MM.1S (cell line): ENCODE measurements around the gene DYNLT2.

ENCODE experiments used
- DNase-seq: peaks from one replicate; pipeline ENCODE4 v3.0.0-alpha.2; 2015
- H2AFZ ChIP-seq: fragments of 300-600 bp; sonication (generic); 2 replicates; pipeline ENCODE4 v1.6.0; 2016; ENCODE audit warnings: antibody characterized with exemption, low read length
- H3F3A ChIP-seq: fragments of 300-600 bp; sonication (generic); 2 replicates; pipeline ENCODE4 v1.6.1; 2016; ENCODE audit warnings: mild to moderate bottlenecking, antibody characterized with exemption, low read length, moderate library complexity, mixed read lengths; ENCODE audit not compliant: insufficient read depth
- H3K27ac ChIP-seq: fragments of 300-600 bp; sonication (generic); 2 replicates; pipeline ENCODE4 v1.5.1; 2016; ENCODE audit warnings: mild to moderate bottlenecking, low read length
- H3K27me3 ChIP-seq: fragments of 300-600 bp; sonication (generic); replicated peaks from 2 replicates; pipeline ENCODE4 v1.6.0; 2016; ENCODE audit warnings: low read length; ENCODE audit not compliant: insufficient read depth
- H3K36me3 ChIP-seq: fragments of 300-600 bp; sonication (generic); replicated peaks from 2 replicates; pipeline ENCODE4 v1.6.1; 2016; ENCODE audit warnings: mild to moderate bottlenecking, low read length, mixed read lengths; ENCODE audit not compliant: insufficient read depth
- H3K4me1 ChIP-seq: fragments of 300-600 bp; sonication (generic); 2 replicates; pipeline ENCODE4 v1.6.1; 2016; ENCODE audit warnings: low read length, mixed read lengths
- H3K4me2 ChIP-seq: fragments of 300-600 bp; sonication (generic); 2 replicates; pipeline ENCODE4 v1.6.0; 2016; ENCODE audit warnings: low read depth, low read length
- H3K4me3 ChIP-seq: fragments of 300-600 bp; sonication (generic); 2 replicates; pipeline ENCODE4 v1.5.1; 2016; ENCODE audit warnings: low read length, mixed read lengths
- H3K79me2 ChIP-seq: fragments of 300-600 bp; sonication (generic); 2 replicates; pipeline ENCODE4 v1.6.1; 2016; ENCODE audit warnings: mixed run types, low read length, mixed read lengths
- H3K9ac ChIP-seq: fragments of 300-600 bp; sonication (generic); 2 replicates; pipeline ENCODE4 v1.6.1; 2016; ENCODE audit warnings: low read length, mixed read lengths
- H3K9me2 ChIP-seq: fragments of 300-600 bp; sonication (generic); replicated peaks from 2 replicates; pipeline ENCODE4 v1.6.1; 2016; ENCODE audit warnings: mild to moderate bottlenecking, low read length, mixed read lengths; ENCODE audit not compliant: insufficient read depth
- H3K9me3 ChIP-seq: fragments of 300-600 bp; sonication (generic); replicated peaks from 2 replicates; pipeline ENCODE4 v1.6.1; 2016; ENCODE audit warnings: mild to moderate bottlenecking, low read length, mixed read lengths; ENCODE audit not compliant: insufficient read depth
- H4K20me1 ChIP-seq: fragments of 300-600 bp; sonication (generic); 2 replicates; pipeline ENCODE4 v1.6.1; 2016; ENCODE audit warnings: mild to moderate bottlenecking, low read length, moderate library complexity, mixed read lengths; ENCODE audit not compliant: insufficient read depth
- EZH2 ChIP-seq: fragments of 300-600 bp; sonication (generic); optimal IDR thresholded peaks from 2 replicates; pipeline ENCODE3; 2017; ENCODE audit warnings: low read depth, mild to moderate bottlenecking, antibody characterized with exemption, low read length, mixed read lengths
- EZH2phosphoT487 ChIP-seq: fragments of 300-600 bp; sonication (generic); IDR thresholded peaks from 2 replicates; pipeline ENCODE4 v1.6.1; 2018; ENCODE audit warnings: antibody characterized with exemption, low read length
- TF ChIP-seq, protein P1 (sequence below): fragments of 300-600 bp; sonication (generic); IDR thresholded peaks from 2 replicates; pipeline ENCODE4 v1.5.1; 2016; ENCODE audit warnings: antibody characterized with exemption, low read length, mixed read lengths

DYNLT2 gene

DNA sequence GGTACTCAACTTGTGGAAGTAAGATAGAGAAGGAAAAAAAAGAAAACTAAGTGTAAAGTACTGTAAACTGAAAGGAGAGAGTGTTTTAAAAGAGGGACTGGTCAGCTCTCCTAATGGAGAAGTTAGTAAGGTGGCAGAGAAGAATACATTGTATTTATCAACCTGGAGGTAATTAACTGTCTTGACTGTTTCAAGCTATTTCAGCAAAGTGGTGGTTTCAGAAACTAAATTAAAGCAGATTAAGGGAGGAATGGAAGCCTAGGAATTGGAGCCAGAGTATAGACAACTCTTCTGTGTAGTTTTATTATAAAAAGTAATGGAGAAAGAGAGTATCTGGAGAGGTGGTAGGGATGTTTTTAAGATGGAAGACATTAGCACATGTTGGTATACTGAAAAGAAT is 24.4 kb downstream of the DYNLT2 start:
- no peak overlapping the region for H3K4me2 ChIP-seq
- H3K9me3 ChIP-seq: no peaks in the 10 kb centered on the region
- TF ChIP-seq, protein P1, sequence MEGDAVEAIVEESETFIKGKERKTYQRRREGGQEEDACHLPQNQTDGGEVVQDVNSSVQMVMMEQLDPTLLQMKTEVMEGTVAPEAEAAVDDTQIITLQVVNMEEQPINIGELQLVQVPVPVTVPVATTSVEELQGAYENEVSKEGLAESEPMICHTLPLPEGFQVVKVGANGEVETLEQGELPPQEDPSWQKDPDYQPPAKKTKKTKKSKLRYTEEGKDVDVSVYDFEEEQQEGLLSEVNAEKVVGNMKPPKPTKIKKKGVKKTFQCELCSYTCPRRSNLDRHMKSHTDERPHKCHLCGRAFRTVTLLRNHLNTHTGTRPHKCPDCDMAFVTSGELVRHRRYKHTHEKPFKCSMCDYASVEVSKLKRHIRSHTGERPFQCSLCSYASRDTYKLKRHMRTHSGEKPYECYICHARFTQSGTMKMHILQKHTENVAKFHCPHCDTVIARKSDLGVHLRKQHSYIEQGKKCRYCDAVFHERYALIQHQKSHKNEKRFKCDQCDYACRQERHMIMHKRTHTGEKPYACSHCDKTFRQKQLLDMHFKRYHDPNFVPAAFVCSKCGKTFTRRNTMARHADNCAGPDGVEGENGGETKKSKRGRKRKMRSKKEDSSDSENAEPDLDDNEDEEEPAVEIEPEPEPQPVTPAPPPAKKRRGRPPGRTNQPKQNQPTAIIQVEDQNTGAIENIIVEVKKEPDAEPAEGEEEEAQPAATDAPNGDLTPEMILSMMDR: no peak
- TF ChIP-seq EZH2 (no peak), EZH2phosphoT487 (no peak)
- H3K9ac ChIP-seq: no peak overlapping the region
- no peaks in the 10 kb centered on the region for H3K27me3 ChIP-seq
- H3F3A ChIP-seq: 0 out of 2 replicates have a peak, but pooled peaks cover 6% of the 10 kb centered on the region
- H3K4me3 ChIP-seq: no peak overlapping the region
- no peak for DNase-seq
- H3K79me2 ChIP-seq: peaks cover 13% of the 10 kb centered on the region
- no peak overlapping the region for H3K27ac ChIP-seq
- no peaks in the 10 kb centered on the region for H4K20me1 ChIP-seq
- H2AFZ ChIP-seq: no peak overlapping the region
- H3K36me3 ChIP-seq: no peaks in the 10 kb centered on the region
- no peaks in the 10 kb centered on the region for H3K9me2 ChIP-seq
- no peaks in the 10 kb centered on the region for H3K4me1 ChIP-seq

DNA sequence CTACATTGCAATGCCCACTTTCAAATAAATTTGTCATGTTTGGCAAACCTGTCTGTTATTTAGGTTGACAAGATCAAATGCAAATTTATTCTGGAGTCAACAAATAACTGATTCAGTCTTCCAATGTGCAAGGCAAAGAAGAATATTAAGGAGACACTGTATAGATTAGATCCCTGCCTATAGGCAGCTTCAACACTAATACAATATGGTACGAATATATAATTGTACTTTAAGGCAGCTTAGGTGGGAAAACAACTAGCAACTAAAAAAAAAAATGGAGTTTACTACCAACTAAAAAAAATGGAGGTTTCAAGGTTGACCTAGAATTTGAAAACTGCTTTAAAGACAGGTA is 25.3 kb downstream of the DYNLT2 start:
- no peak for DNase-seq
- H3K9ac ChIP-seq: no peak overlapping the region
- H3K4me1 ChIP-seq: no peaks in the 10 kb centered on the region
- no peaks in the 10 kb centered on the region for H3K9me2 ChIP-seq
- TF ChIP-seq EZH2phosphoT487: no peak
- TF ChIP-seq, protein P1: no peak
- no peaks in the 10 kb centered on the region for H3K9me3 ChIP-seq
- H3K4me2 ChIP-seq: no peak overlapping the region
- no peak overlapping the region for H3K4me3 ChIP-seq
- H3K36me3 ChIP-seq: no peaks in the 10 kb centered on the region
- no peaks in the 10 kb centered on the region for H3K27me3 ChIP-seq
- H3K27ac ChIP-seq: no peak overlapping the region
- no peaks in the 10 kb centered on the region for H4K20me1 ChIP-seq
- H3K79me2 ChIP-seq: peaks cover 22% of the 10 kb centered on the region
- 0 out of 2 replicates have a peak, but pooled peaks cover 6% of the 10 kb centered on the region for H3F3A ChIP-seq
- no peak overlapping the region for H2AFZ ChIP-seq

GRCh38 chr6:169725125-169726048 is 26.0 kb downstream of the DYNLT2 start:
- peak overlapping the region; percentile 67 for H2AFZ ChIP-seq
- peak overlapping the region; percentile 56; the same call in 1 of the 2 replicates for H3K9ac ChIP-seq
- H3K27ac ChIP-seq: no peak overlapping the region

More at GRCh38 chr6:169725125-169726048, 26.0 kb downstream of the DYNLT2 start:
- Histone ChIP-seq H3K27me3 (no peaks in the 10 kb centered on the region), H3K4me1 (no peaks in the 10 kb centered on the region), H3K9me3 (no peaks in the 10 kb centered on the region), H3K4me2 (peak overlapping the region; percentile 78; the same call in 1 of the 2 replicates), H3K36me3 (no peaks in the 10 kb centered on the region), H3F3A (0 out of 2 replicates have a peak, but pooled peaks cover 6% of the 10 kb centered on the region), H3K9me2 (no peaks in the 10 kb centered on the region), H4K20me1 (no peaks in the 10 kb centered on the region), H3K4me3 (peak overlapping the region; percentile 61), H3K79me2 (peaks cover 27% of the 10 kb centered on the region)
- no peak for DNase-seq
- TF ChIP-seq, protein P1: no peak
- TF ChIP-seq EZH2 (no peak), EZH2phosphoT487 (no peak)
